VCaP (cell line): ENCODE results near the gene RPGR.

Experiments used
- H3K27ac ChIP-seq: fragments of 450-650 bp; 2 replicates; pipeline ENCODE4 v1.5.1; 2017
- CTCF ChIP-seq: fragments of 450-650 bp; conservative IDR thresholded peaks from 2 replicates; pipeline ENCODE4 v1.5.1; 2017; ENCODE audit warnings: mild to moderate bottlenecking, moderate library complexity

The RPGR gene

GRCh38 chrX:38277136-38277535 lies 50.2 kb downstream of the RPGR start:
- no peak for TF ChIP-seq CTCF
- peak overlapping the region; percentile 84 for H3K27ac ChIP-seq

- no peak for TF ChIP-seq CTCF
- H3K27ac ChIP-seq = peak overlapping the region; percentile 84
These were observed 51.2 kb downstream of the RPGR start for GRCh38 chrX:38276089-38276488.

DNA sequence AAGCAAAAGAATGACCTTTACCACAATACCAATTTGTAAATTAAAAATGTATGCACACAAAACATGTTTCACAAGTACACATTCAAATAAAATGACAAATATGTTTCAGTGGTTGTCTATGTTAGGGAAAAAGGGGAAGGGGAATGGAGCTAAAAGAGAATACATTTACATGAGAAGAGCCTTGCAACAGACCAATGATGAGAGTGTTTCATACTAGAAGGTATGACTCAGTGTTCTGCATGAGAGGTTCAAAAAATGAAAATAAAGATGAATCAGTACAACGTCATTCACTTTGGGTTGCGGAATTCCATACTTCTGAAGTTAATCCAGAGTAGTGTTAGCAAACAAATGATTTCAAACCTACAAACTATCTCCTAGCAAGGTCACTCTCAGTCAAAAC lies 51.7 kb downstream of the RPGR start:
- peak overlapping the region; percentile 84; the same call in 1 of the 2 replicates for H3K27ac ChIP-seq
- TF ChIP-seq CTCF = no peak

DNA sequence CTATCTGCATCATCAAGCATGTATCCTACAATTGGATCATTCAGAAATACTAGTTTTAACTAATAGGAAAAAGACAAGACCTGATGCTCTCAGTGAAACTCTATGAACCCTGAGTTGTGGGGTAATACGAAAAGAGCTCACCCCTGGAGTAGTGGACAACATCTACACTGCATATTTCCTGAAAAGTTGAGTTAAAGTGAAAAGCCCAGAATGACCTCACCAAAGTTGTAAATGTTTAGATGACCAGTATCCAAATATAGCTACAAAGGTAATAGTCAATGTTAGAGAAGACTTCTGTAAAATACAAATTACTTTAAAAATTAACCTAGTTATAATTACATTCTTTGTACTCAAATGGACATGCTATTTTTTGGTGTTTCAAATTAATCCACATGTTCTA lies 53.9 kb downstream of the RPGR start:
- TF ChIP-seq CTCF = no peak
- no peak overlapping the region; the same call in 1 of the 2 replicates for H3K27ac ChIP-seq

GRCh38 chrX:38271154-38271716 lies 56.1 kb downstream of the RPGR start:
- H3K27ac ChIP-seq = no peak overlapping the region
- no peak for TF ChIP-seq CTCF

DNA sequence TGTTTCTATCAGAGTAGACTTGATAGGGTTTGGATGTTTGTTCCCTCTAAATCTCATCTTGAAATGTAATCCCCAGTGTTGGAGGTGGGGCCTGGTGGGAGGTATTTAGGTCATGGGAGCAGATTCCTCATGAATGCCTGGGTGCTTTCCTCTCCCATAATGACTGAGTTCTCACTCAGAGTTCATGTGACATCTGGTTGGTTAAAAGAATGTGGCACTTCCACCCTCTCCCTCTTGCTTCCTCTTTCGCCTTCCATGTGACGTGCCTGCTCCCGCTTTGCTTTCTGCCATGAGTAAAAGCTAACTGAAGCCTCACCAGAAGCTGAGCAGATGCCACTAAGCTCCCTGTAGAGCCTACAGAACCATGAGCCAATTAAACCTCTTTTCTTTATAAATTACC lies 59.3 kb downstream of the RPGR start:
- H3K27ac ChIP-seq = no peak overlapping the region
- no peak for TF ChIP-seq CTCF

- H3K27ac ChIP-seq = peak overlapping the region; percentile 41
- no peak for TF ChIP-seq CTCF
These were observed 64.3 kb downstream of the RPGR start for GRCh38 chrX:38262715-38263620.
